GM18526 (cell line): ENCODE measurements around the gene EYA4.

Experiments
- POLR2A ChIP-seq: IDR thresholded peaks from 3 replicates; pipeline ENCODE4 v1.6.1; 2011; ENCODE audit not compliant: insufficient read length; ENCODE audit errors: extremely low read depth

Gene EYA4

DNA sequence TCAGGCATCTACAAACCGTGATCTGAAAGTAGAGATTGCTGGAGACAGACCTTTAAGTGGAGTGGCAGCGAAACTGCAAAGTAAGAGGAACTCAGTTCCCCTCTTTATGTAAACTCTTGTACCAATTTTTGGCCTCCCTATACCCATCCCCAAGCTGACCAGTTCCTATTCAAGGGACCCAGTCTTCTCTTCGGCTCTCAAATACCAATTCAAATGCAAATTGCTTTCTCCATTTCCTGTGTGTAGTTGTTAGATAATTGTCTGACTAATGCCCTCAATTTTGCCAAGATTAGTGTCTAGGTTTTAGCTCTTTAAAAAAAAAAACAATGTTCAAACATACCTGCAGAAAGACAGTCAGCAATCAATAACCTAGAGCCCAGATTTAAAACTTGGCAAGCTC, 150.9 kb downstream of the EYA4 start:
- TF ChIP-seq POLR2A, result no peak

DNA sequence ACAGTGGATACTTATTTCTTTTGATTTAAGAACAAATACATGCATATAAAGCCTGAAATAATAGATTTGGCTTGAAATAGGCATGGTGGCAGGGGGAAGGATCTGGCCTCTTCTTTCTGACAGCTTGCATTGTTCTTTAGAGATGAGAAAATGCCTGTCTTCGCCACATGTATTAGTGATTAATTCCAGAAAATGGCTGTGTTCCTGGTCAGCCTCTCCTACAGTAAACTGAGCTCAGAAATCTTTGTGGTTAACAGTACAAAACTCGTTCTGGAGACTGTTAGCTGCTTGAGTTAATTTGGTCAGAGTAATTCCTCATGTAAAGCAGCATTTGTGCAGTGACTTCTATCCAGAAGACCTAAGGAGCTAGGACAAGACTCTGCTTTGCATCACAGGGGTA, 151.5 kb downstream of the EYA4 start:
- no peak for TF ChIP-seq POLR2A

DNA sequence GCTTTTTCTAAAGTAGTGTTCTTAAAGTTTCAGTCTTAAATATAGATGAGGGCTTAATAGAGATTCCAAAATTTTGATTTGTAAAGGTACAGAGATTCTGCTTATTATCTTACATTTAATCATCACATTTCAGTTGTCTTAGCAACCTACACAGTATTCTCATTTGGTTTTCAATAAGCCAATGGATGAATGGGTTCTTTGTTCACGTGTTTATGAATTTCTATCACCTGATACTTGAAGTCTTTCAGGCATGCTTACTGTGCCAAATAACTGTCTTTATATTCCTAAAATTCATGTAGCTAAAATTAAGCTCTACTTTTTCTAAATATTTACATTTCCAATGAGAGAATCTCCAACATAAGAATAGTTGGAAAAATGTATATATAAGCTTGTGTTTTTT, 152.7 kb downstream of the EYA4 start:
- TF ChIP-seq POLR2A, result no peak

DNA sequence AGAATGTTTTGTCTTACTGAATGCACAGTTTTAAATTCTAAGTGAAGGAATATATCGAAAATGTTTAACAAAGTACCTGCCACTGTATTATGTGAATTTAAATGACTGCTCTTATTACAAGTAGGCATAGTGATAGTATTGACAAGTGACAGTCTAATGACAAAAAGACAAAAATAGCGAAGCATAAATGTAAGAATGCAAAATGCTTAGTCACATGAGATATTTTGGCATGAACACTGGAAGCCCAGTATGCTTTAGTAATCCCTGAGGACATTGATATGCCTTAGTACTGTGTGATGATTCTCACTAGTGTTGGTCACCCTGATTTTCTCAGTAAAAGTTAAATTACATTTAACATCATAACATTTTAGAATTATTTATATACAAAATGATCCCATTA, 153.5 kb downstream of the EYA4 start:
- TF ChIP-seq POLR2A, result no peak

DNA sequence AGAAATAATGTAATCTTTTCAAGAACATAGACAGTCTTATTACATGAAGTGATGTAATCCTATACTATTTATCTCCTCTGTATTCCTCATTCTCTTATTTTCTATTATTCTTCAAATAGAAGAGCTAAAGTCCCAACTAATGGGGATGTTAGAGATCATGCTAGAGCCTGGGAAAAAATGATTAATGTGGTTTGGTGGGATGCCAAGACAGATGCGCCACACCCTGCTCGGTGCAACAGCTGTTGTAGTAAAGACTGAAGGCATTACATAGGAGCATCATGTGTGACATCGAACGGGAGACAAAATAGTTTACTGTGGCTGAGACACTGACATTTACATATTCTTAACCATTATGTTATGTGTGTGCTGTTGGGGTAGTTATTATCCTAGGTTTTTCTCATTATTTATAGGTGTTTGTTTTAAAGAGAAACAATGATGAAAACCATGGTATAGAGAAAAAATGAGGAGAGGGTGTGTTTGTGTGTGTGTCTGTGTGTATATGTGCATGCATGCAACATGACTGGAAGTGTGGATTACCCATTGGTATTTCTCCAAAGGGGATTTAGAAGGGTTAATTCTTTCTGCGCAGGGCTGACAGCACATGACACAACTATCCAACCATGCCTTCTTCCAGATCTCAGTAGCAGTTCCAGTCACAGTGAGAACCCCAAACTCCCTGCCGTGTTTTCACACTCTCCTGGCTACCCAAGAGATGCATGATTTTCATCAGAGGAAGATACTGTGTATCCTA, 155.3 kb downstream of the EYA4 start:
- TF ChIP-seq POLR2A, result no peak

DNA sequence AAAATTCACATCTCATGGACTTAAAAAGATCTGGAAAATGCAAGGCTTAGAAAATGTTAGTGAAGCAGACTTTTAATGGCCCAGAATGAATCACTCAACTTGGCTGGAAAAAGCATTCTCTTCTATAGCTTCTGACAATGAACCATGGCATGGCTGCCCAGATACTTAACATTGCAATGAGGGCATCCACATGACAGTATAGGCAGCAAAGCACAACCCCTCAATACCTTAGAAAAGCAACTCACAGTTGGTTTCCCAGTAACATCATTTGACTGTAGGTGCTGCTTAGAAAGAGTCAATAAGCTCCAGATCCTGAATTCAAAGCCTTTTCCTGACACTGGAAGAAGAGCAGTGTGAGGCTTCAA, 155.8 kb downstream of the EYA4 start:
- no peak for TF ChIP-seq POLR2A

DNA sequence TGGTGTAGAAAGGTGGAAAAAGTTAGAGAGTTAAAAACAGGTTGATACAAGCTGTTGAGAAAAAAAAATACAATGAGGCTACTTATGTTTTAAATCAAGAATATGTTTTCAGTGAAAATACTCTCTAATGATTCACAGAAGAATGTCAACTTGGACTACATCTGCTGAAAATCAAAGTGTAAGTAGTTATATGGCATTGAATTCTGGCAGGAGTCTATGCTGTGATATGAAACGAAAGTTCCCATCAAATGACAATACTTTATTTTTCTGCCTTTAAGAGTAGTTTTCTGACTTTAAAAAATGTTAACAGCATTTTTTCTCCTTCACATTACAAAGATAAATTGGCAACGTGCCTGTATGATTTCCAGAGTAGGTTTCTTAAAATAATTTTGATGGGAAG, 158.3 kb downstream of the EYA4 start:
- TF ChIP-seq POLR2A, result no peak

DNA sequence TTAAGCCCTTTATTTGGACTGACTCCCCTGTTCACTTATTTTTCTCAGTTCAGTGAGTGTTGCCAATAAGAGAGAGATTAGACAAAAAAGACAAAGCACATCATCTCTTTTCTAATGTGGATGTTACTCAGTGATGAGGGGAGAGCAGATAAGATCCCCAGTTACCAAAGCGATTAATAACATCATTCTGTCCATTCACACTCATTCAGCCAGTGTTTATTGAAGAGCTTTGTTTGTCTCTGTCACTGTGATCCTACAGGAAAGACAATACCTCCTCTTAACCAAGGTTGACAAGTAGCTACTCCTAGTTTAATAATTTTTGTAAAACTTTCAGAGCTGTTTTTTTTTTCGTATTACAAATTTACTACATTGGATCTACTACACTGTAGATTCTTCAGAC, 163.0 kb downstream of the EYA4 start:
- TF ChIP-seq POLR2A, result no peak

DNA sequence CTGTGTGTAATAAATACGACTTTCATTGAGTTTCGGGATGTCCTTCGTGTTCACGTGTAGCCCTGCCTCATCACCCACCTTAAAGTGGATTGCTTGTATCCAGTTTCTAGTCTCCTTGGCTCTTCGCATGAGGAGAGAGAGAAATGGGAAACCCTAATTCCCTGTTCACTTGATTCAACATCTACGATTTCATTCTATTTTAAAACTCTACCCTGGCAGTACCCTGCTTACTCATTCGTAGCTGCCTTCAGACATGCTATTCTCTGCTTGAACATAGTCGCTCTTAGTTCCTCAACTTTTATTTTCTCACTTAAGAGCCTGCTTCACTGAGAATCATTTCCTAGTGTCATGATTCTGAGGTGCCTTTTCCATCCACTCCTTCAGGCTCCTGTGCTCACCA, 163.6 kb downstream of the EYA4 start:
- no peak for TF ChIP-seq POLR2A

DNA sequence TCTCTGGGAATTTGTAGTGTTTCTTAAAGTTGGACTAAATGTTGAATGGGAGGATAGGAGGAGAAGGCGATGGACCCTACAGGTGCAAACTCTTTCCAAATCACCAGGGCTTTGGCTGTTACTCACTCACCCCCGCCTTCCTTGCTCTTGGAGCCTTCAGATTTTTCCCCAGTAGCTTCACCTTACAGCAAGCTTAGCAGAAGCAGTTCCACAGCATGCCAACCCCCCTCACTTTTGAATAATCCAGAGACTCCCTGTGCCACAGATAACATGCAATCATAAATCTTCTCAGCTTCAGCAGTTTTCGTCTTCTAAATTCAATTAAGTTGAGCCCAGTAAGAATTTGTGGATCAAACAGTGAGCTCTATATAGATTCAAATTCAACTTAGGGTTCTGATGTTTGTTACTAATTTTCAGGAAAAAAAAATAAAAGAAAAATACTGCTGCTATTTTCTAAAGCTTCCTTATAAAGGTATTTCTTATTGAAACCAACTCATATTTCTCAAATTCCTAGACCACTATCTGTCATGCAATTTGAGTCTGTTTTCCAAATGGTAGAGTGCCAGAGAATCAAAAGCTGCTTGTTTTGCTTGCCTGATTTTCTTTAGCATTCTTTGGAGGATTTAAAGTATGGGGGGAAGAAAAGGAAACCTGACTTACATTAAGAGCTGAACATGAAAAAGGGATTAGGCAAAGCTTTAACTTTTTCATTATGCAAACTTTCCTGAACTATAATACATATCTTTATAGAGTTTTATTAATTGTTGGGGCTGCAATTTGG, 166.4 kb downstream of the EYA4 start:
- no peak for TF ChIP-seq POLR2A

DNA sequence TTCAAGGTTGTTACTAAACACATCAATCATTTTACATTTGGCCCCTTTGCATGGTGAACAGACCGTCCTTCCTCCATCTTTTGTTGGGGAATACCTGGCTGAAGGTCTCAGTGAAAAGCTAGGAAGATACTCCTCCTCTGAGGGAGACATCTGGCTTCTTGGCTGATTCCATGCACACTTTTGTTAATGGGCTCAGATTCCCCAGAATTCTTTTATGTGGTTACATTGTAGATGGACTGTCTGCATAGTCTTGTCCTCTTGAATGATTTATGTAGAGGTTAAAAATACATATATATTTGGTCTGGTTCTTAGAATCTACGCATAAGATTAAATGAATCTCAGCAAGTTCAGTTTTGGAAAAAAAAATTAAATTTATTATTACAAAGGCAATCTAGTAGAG, 167.0 kb downstream of the EYA4 start:
- no peak for TF ChIP-seq POLR2A

DNA sequence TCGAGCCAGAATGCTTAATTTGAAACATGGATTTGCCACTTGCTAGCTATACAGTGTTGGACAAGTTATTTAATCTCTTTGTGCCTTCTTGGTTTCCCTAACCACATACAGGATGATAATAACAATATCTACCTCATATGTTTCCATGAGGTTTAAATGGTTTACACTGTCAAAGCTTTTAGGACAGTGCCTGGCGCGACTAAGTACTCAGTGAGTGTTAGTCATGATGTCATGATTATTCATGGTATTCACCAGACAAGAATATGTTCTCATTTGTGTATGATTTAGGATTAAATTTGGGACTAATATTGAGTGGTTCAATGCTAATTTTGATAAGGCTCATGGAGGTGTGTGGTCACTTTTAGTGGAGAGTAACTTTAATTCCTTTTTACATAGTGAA, 167.4 kb downstream of the EYA4 start:
- no peak for TF ChIP-seq POLR2A

DNA sequence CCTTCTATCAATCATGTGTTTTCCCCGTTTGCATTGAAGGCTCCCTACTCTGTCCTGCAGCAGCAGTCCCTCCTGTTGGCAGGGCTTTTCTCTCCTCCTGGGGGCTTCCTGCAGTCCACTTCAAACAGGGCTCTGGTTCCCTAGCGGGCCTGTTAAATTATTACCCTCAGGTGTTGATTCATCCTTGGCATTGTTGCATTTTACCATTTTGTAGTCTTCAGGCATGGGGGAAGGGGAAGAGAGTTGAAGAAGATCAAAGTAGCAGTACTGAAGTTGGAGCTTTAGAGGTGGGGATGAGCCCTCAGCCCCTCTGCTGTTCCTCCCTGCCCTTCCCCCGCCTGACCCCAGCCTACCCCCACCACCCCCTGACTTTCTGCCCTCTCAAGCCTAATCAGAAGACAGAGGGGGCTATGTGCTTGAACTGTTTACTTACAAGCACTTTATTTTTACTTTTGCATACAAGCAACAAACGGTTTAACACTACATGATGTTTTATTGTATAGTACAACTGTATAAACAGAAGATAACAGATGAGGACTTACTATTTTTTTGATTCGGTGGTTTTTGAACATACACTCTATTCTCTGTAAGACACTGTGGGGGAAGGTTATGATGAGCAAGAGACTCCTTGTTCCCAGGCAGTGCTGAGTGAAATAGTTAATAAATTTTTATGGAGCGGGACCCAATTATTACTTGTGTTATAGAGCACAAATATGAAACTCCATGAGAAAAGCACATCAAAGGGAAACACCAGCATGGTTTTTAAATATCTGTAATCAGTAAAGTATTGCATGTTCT, 169.7 kb downstream of the EYA4 start:
- no peak for TF ChIP-seq POLR2A

DNA sequence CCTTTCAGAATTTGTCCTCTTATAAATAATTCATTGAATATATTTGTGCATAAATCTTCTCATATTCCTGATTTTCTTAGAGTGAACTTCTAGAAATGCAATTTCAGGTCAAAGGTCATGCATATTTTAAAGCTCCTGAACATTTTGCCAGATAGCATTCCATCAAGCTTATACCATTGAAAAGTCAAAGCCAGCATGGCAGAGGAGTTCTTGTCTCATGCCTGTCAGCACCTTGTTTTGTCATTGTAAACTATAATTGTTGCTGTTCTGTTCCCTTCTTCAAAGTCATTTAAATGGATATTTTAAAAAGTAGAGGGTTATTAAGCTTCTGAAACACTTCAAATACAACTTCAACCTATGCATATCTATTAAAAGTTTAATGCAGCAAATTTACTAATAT, 170.6 kb downstream of the EYA4 start:
- TF ChIP-seq POLR2A, result no peak

DNA sequence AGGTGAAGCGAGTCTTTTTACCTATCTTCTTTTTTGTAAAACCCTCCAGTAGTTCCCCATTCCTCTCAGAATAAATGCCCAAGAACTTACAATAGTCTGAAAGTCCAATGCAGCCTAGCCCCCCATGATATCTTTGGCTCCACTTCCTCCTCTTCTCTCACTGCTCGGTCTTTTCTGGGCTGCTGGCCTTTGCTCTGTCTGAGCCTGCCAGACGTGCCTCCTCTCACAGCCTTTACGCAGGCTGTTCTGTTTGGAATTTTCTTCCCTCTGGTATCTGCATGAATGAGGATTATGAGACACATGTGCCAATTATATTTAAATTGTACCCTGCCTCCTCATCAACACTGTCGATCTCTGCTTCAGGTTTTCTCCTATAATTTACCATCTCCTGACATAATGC, 174.1 kb downstream of the EYA4 start:
- no peak for TF ChIP-seq POLR2A

DNA sequence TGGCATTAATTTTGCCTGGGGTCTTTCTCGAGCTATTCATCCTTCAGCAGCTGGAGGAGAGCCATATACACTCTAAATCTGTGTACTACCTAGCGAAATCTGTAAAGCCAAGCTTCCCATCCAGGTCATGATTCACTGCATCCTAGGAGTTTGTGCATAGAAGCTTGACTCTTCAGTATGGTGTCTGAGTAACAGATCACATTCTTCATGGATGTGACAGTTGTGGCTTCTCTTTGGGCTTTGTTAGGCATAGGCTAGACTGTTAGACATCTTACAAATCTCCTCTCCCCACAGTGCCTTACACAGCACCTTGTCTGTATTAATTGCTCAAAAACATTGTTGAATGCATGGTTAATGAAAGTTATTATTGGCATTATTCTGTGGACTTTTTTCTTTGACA, 177.0 kb downstream of the EYA4 start:
- TF ChIP-seq POLR2A, result no peak
